ENCODE data around the gene POLR2L.

- TF ChIP-seq TCF12 (IDR thresholded peaks at IDR 0.05) (no peak), RCOR1 (IDR thresholded peaks at IDR 0.05; ENCODE audit: low read length) (no peak), POLR2AphosphoS5 (IDR thresholded peaks at IDR 0.05; ENCODE audit: low read depth, low read length) (no peak), REST (IDR thresholded peaks at IDR 0.05; ENCODE audit: low read depth, low read length) (no peak)
- TF ChIP-seq, protein P1, sequence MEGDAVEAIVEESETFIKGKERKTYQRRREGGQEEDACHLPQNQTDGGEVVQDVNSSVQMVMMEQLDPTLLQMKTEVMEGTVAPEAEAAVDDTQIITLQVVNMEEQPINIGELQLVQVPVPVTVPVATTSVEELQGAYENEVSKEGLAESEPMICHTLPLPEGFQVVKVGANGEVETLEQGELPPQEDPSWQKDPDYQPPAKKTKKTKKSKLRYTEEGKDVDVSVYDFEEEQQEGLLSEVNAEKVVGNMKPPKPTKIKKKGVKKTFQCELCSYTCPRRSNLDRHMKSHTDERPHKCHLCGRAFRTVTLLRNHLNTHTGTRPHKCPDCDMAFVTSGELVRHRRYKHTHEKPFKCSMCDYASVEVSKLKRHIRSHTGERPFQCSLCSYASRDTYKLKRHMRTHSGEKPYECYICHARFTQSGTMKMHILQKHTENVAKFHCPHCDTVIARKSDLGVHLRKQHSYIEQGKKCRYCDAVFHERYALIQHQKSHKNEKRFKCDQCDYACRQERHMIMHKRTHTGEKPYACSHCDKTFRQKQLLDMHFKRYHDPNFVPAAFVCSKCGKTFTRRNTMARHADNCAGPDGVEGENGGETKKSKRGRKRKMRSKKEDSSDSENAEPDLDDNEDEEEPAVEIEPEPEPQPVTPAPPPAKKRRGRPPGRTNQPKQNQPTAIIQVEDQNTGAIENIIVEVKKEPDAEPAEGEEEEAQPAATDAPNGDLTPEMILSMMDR (IDR thresholded peaks at IDR 0.05): no peak
Observed at GRCh38 chr11:855330-855674, 13.0 kb upstream of the POLR2L start.

All from SK-N-SH (cell line).